ENCODE results near the gene ADAMTS20. TPM values are rescaled to one million over a fixed set of nuclear protein-coding genes. Genes with fewer than 3 reads are reported as not detected.

The ADAMTS20 gene
- total RNA-seq, 1 experiment from 2014 or later, result 2.7 TPM

GRCh38 chr12:43392116-43392515 is 159.9 kb downstream of the ADAMTS20 start:
- Histone ChIP-seq H3K27ac (ENCODE audit: insufficient read length, low read depth, low read length) (no peak overlapping the region), H3K14ac (ENCODE audit: insufficient read depth, low read length) (no peak overlapping the region), H4K91ac (ENCODE audit: insufficient read length, low read depth, low read length) (no peak overlapping the region), H2BK5ac (ENCODE audit: insufficient read length, low read length) (no peak overlapping the region), H3K4ac (ENCODE audit: low read depth, low read length) (no peak overlapping the region), H3K56ac (ENCODE audit: insufficient read length, low read depth, low read length) (no peak overlapping the region), H3K4me1 (ENCODE audit: insufficient read depth, low read length) (no peaks in the 10 kb centered on the region; the same call in 1 of the 2 replicates), H2BK20ac (ENCODE audit: low read depth, low read length, poor library complexity, severe bottlenecking) (no peak overlapping the region), H3K9ac (ENCODE audit: extremely low read depth, insufficient read length, low read length) (no peak overlapping the region), H2AK5ac (ENCODE audit: insufficient read length, low read length) (no peak overlapping the region), H3K79me2 (ENCODE audit: insufficient read depth, low read length) (no peaks in the 10 kb centered on the region), H2AFZ (ENCODE audit: low read length) (no peak overlapping the region), H3K23me2 (ENCODE audit: insufficient read length, low read depth, low read length, poor library complexity, severe bottlenecking) (no peaks in the 10 kb centered on the region), H2BK120ac (ENCODE audit: low read depth, low read length, poor library complexity, severe bottlenecking) (no peak overlapping the region), H4K20me1 (ENCODE audit: control insufficient read depth, insufficient read depth, insufficient read length) (no peaks in the 10 kb centered on the region), H2BK15ac (ENCODE audit: low read depth, low read length) (no peak overlapping the region), H3K18ac (ENCODE audit: insufficient read length, low read depth, low read length) (no peak overlapping the region), H3K79me1 (ENCODE audit: insufficient read depth, low read depth, low read length, poor library complexity, severe bottlenecking) (no peaks in the 10 kb centered on the region), H3K23ac (ENCODE audit: insufficient read length, low read depth, low read length) (no peak overlapping the region), H2BK12ac (ENCODE audit: insufficient read length, low read depth, low read length) (no peak overlapping the region), H3T11ph (ENCODE audit: low read length) (no peak overlapping the region), H4K5ac (ENCODE audit: insufficient read length, low read depth, low read length) (no peak overlapping the region), H3K9me3 (ENCODE audit: control insufficient read depth, low read depth, low read length) (no peaks in the 10 kb centered on the region), H3K4me2 (ENCODE audit: insufficient read depth, insufficient read length, low read length) (no peak overlapping the region), H4K8ac (replicated peaks; ENCODE audit: insufficient read length, low read depth, low read length) (no peak overlapping the region), H3K27me3 (ENCODE audit: insufficient read depth, low read length) (no peaks in the 10 kb centered on the region)
- no peak overlapping the region for H3K4me3 Mint-ChIP-seq
- H3K27ac Mint-ChIP-seq, result no peak overlapping the region
- peaks cover 8 to 11% of the 10 kb centered on the region in 2 experiments; a peak in 3 of 5 replicates for H3K9me3 Mint-ChIP-seq
- H3K36me3 Mint-ChIP-seq (ENCODE audit: insufficient read depth in 1 of 3, low read depth in 3 of 3), result peaks cover 0 to 17% (median 12%) of the 10 kb centered on the region in 3 experiments; a peak in 5 of 7 replicates
- H3K4me1 Mint-ChIP-seq, result no peaks in the 10 kb centered on the region
- TF ChIP-seq CTCF (conservative IDR thresholded peaks at IDR 0.05), result no peak
- WGBS (ENCODE audit: extremely low coverage, insufficient read length, low lambda C conversion rate), result no CpG with 5 or more reads among the region's 2 CpGs
- H3K27me3 Mint-ChIP-seq (ENCODE audit: low read depth), result no peaks in the 10 kb centered on the region
- DNase-seq, result no peak
